Cardiac fibroblast (primary cell): ENCODE results near the gene GCSH.

Experiments used
- DNase-seq, 2 donors: peaks; one replicate each; pipeline versions ENCODE4 v3.0.0 to v3.0.0-alpha.2; 2010; ENCODE audit warnings: low read depth in 2 of 2
- H3K4me3 ChIP-seq, 2 donors: replicated peaks in 1 of 2; 1 replicate in 1 of 2; 2 replicates in 1 of 2; pipeline ENCODE4 v1.5.1; 2011; ENCODE audit warnings: low read depth in 2 of 2, low read length in 2 of 2, mild to moderate bottlenecking in 2 of 2, moderate library complexity in 1 of 2
- CTCF ChIP-seq: IDR thresholded peaks from one replicate; pipeline ENCODE4 v1.5.1; 2011; ENCODE audit warnings: low read depth, mild to moderate bottlenecking, low read length, inconsistent platforms

GCSH gene

GRCh38 chr16:81060576-81061306 lies 35.5 kb downstream of the GCSH start:
- DNase-seq: no peak
- TF ChIP-seq CTCF: no peak
- H3K4me3 ChIP-seq: no peak overlapping the region

GRCh38 chr16:81053761-81054160 lies 42.4 kb downstream of the GCSH start:
- no peak overlapping the region for H3K4me3 ChIP-seq
- no peak for DNase-seq
- no peak for TF ChIP-seq CTCF

GRCh38 chr16:81042821-81043220 lies 53.4 kb downstream of the GCSH start:
- no peak overlapping the region for H3K4me3 ChIP-seq
- no peak for TF ChIP-seq CTCF
- DNase-seq: no peak

- H3K4me3 ChIP-seq: no peak overlapping the region
- no peak for TF ChIP-seq CTCF
- no peak for DNase-seq
Observed at GRCh38 chr16:81041696-81042095, 54.5 kb downstream of the GCSH start.

GRCh38 chr16:81040842-81041241 lies 55.4 kb downstream of the GCSH start:
- no peak overlapping the region for H3K4me3 ChIP-seq
- TF ChIP-seq CTCF: no peak
- no peak for DNase-seq

GRCh38 chr16:81040131-81040530 lies 56.1 kb downstream of the GCSH start:
- TF ChIP-seq CTCF: no peak
- DNase-seq: no peak
- no peak overlapping the region for H3K4me3 ChIP-seq
